HUDEP-2 (cell line): ENCODE measurements around the gene GSC.

Experiments
- DNase-seq, 76 experiments: peaks; one replicate each; lab custom pipeline; 2025; ENCODE audit not compliant: unreplicated experiment in 76 of 76; lab: John Stamatoyannopoulos, UW

GSC gene

GRCh38 chr14:94772548-94772947, 2.6 kb upstream of the GSC start:
- DNase-seq, result no peak

- no peak for DNase-seq
Measured at GRCh38 chr14:94771906-94772490, 2.1 kb upstream of the GSC start.

DNA sequence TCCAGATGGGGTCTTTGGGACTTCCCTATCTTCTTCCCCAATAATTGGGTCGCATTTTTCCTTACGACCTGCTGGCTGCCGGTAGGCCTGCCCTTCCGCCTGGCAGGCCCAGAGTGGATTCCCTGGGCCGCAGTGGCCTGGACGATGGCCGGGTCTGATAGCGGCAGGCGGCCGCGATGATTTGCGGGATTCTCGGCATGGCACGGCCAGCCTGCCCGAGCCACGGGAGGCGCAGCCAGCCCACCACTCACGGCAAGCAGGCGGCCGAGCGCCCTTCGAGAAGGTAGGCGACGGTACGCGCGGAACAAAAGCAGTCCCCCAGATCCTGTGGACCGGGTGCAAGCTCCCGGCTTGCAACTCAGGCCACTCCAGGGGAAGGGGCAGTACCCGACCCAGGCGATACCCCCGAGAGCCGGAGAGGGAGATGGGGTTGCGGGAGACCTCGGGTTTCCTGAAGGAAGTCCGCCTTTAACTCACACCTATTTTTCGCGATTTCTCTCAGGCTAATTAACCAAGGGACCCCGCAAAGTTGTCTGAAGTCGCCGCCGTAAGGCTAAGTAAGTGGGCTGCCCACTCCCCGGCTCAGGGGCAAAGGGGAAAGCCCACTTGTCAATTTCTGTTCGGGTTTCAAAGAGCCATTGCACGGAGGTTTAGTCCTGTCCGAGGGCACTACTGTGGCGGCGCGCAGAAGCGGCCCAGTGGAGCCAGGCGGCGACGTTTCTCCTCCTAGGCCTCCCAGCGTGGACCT, 1.4 kb upstream of the GSC start:
- DNase-seq, result no peak

DNA sequence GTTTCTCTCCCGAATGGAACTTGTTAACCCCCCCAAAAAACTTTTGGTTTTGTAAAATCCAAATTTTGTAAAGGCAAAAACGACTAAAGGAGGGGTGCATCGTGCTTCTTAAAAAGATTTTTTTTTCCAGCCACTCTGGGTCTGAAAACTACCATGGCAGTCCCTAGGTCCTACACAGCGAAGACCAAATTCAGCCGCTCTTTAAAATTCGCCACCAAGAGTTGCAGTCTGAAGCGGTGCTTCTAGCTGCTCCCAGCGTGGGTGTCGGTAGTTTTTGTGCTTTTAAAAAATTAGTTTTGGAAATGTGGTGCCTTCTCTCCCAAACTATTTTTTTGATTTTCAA, 873 bp upstream of the GSC start:
- DNase-seq, result no peak

DNA sequence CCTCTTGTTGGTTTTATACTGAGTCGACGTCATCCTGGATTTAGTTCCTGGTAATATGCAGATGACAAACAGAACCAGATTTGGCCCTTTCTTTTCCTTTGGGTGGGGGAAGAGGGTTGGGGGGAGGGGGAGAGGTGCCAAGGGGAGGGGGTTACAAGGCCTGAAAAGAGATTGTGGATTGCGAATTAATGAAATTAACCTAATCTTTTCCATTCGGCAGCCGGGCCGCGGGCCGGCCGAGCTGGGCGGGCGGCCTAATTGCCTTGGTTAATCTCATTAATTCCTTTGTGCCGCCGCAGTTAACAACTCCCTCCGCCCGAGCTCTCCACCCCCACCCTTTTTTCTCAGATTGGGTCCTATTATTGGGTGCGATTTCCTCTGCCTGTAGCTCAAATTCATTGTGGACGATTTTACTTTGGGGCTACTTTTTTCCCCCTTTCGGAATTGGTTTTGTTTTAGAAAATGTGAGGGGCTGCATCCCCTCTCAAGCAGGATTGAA, 387 bp upstream of the GSC start:
- DNase-seq, result no peak

GRCh38 chr14:94768521-94769390, 1.2 kb downstream of the GSC start:
- DNase-seq, result no peak

GRCh38 chr14:94768141-94768520, 1.8 kb downstream of the GSC start:
- peak in 1 of 76 experiments; percentile 7 for DNase-seq

- DNase-seq, result no peak
Measured at GRCh38 chr14:94767321-94767878, 2.5 kb downstream of the GSC start.

DNA sequence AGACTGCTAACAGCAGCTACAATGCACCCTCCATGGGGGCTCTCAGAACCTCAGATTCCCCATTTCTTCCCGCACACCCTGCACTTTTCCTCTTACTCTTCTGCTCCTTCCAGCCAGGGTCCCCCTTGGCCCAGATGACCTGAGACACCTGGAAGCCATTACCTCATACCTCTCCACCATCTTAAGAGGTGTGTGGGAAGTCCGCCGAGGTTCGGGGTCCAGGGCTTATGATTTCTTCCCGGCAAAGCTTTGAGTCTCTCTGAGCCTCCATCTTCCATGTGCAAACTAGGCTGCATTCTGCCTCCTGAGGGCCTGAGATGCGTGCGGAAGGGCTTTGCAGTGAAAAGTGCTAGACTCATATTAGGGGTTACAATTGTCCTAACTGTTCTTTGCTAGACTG, 5.3 kb downstream of the GSC start:
- DNase-seq, result no peak

DNA sequence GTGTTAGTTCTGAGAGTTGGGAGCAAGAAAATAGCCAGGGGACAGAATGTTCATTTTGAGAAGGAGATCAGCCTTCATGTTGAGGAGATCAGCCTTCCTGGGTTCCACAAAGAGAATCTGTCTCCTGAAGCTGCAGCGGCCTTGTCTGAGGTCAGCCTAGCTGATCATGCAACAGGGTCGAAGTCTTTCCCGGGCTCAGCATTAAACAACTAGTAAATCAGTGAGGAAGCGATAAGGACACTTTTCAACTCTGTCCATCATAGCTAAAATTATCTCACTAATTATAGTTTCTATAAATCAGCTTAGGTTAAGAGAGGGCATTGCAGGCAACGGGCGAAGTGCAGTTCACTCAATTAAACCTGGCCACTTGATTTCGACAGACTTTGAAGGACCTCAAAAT, 7.5 kb downstream of the GSC start:
- DNase-seq, result no peak

DNA sequence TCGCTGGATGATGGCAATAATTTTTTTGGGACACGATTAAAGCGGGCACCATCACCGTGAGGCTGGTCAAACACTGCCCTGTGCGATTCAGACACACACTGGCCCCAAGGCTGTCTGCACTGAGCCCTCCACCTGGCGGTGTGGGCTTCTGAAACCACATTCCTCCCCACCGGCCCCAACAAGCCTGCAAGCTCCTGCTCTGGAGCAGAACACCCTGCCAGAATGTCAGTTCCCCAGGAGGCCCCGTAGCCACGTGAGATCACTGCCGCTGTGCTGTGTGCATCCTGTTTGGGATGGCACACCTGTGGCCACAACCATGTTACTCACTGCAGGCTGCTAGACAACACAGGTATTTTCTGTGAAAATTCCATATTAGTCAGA, 7.9 kb downstream of the GSC start:
- DNase-seq, result no peak

DNA sequence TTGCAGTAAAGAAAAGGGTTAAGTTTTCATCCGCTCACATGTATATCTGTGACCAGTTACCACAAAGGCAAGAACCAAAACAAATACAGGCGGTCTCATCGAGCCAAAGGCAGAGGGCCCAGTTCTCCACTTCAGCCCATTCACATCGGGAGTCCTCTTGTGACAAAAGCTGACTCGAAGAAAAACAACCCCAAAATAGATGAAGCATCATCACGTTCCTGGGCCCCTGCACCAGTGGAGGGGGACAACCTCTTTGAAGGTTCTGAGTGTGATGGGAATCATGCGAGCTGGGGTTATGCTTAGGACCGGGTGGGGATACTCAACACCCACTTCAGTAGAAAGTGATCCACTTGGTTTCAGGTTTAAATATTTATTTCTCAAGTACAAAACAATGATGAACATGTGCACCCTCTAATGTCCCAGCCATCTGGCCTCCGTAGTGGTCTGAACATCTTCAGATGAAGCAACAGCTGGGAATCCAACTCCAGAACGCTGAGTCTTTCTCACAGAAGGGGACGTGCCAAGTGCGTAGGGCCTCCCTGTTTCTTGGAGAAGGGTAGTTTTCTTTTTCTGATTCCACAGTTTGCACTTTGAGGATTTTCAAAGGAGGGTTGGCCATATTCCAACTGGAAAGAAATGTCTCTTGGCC, 8.4 kb downstream of the GSC start:
- DNase-seq, result no peak

DNA sequence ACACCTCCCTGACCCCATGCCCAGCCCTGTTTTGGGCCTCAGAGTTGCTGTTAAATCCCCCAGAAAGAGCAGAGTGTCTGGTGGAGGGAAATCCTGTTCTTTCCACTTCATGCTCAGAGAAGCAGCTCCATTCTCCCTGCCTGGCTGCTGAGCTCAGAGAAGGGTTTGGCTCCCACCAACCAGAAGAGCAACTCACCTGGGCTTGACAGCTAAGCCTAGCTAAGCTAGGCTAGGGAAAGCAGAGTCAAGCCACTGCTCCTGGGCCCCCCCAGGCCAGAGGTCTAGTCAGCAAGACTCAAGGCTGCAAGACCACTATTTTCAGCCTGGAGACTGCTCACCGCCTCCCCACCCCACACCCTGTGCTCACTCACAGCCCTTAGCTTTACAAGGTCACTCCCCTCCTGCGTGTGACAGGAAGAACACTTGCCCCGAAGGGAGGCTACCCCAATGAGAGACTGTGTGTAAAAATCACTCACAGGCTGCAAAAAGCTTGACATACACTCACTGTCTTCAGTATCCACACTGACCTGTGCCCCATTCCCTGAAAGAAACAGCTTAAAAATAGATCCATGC, 13.5 kb downstream of the GSC start:
- no peak for DNase-seq

DNA sequence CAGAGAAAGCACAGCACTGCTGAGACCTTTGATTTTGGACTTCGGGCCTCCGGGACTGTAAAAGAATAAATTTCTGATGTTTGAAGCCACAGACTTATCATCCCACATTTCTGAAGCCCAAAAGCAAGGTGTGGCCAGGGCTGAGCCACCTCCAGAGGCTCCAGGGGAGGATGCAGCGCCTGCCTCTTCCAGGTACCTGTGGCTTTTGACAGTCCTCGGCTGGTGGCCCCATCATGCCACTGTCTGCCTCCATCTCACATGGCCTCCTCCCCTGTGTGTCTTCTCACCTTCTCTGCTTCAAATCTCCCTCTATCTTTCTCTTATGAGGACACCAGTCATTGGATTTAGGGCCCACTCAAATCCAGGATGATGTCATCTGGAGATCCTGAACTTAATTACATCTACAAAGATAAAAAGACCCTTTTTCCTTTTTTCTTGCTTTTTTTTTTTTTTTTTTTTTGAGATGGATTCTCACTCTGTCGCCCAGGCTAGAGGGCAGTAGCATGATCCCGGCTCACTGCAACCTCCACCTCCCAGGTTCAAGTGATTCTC, 15.4 kb downstream of the GSC start:
- no peak for DNase-seq

DNA sequence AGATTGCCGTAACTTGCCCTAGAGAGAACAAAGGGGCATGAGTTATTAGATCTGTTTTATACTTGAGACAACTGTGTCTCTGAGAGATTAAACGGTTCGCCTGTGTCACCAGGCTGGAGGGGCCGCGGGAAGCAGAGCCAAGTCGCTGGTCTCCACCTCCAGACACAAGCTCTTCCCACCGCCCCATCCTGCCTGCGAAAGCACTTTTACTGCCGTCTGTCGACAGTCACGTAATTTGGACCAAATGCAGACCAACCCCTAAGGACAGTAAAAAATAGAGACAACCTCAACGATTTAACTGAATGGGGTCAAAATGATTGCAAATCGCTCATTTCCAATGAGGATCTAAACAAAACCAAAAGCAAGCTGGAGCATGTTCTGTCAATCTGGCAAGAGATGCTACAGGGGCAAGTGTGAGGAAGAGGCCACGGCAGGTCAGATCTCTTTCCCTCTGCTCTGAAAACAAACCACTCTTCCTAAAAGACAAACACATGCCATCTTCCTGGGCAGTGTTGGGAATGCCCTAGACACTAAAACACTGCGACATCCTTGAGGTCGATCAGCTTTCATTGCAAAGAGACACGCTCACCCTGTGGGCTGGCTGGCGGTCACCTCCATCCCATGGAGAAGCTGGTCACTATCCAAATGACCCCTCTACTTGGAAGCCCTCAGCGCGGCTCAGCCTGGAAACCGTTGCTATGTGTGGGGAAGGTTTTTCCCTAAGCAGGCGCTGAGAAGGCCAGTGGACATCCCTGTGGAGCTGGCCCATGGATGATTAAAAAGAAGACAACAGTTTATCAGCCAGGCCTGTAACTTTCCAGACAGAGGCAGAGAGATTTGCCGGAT, 17.1 kb downstream of the GSC start:
- DNase-seq, result no peak

DNA sequence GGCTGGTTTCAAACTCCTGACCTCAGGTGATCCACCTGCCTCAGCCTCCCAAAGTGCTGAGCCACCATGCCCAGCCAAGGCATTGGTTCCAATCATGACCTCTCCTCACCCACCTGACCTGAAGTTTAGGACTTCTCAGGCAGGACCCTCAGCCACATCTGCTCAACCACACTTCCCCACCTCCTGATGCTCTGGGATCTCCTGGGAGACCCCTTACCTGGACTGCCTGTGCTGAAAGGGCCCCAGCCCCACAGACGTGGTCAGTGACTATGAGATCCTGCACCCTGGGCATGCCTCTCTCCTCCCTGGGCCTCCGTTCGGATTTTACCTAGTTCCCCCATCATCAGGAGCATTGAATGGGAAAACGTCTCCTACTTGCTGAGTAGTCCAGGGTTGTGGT, 18.0 kb downstream of the GSC start:
- DNase-seq, result no peak

DNA sequence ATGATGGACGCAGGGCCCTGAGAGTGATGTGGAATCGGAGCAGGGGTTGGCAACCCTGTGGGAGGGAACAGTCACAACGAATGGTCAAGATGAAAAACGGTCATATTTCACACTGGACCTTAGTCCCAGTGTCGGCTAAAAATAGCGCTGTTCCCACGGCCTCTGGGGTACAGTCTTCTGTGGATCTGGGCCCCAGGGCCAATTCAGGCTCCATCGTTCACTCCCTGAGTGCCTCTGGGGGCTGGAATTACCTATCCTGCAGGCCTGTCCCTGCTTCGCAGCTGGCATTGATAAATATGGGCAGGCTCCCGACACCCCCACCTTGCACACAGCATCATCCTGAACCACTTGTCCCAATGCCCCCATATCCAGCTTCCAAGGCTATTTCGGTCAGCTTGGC, 18.6 kb downstream of the GSC start:
- DNase-seq, result no peak

GRCh38 chr14:94750371-94750770, 19.5 kb downstream of the GSC start:
- no peak for DNase-seq

DNA sequence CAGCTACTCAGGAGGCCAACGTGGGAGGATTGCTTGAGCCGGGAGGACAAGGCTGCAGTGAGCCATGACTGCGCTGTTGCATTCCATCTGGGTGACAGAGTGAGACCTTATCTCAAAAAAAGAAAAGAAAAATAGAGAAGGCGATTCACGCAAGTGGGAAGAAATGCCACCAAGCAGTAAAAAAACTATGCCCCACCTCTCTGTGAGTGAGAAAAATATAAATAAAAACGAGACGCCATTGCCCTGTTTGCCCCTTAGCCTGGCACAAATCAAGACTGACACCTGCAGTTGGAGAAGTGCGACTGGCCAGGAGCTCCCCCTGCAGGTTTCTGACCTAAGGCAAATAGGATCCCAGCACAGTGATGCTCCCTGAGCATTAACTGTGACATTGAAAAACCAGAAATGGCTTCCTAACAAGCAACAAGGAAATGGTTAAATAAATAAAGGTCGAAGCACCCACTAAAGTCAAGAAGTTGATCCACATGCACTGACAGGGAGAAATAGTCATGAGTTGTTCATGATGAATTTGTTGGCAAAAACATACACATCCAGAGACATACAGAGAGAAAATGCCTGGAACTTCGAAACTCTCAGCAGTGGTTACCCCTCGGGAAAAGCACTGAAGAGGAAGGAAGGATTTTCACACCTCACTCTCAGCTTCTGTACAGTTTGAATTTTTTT, 21.1 kb downstream of the GSC start:
- DNase-seq, result peak in 16 of 76 experiments; percentile 1 to 32 (median 12)
